ENCODE results near the gene SOX6. TPM values are rescaled to one million over a fixed set of nuclear protein-coding genes. Genes with fewer than 3 reads are reported as not detected.

SOX6 gene
- total and polyA plus RNA-seq, 2 of the 13 experiments (the other 11 are each of a cell fraction or from before 2014, with no cell fraction given) = 2.6 to 11.2 TPM

DNA sequence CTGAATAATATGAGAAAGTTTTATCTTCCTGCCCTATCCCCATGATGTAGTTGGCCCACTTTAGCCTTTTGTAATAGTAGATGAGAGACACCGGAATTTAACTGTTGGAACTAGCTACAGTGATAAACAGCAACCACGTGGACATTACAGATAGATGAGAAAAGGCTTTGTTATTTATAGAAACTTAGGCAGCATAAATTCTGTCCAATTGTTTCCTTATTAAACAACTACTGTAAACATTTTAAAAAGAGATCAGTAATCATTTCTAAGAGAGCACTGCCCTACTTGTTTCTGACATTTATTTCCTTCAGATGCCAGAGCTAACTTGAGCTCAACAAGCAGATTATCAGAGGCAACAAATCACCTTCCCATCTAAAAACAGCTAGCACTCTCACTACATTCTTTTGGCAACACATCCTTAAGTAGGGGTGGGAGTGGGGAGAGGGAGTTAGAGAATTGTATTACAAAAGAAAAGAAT is 63.1 kb downstream of the SOX6 start:
- Histone ChIP-seq H2AFZ (ENCODE audit: low read length) (no peak overlapping the region), H3K79me2 (ENCODE audit: insufficient read depth, low read length) (no peaks in the 10 kb centered on the region), H3K36me3 (replicated peaks in 1 of 2; ENCODE audit: control insufficient read depth in 1 of 2, insufficient read depth in 2 of 2, low read length in 2 of 2) (no peaks in the 10 kb centered on the region), H3K4me2 (ENCODE audit: low read depth, low read length) (no peak overlapping the region), H4K20me1 (ENCODE audit: insufficient read depth, low read length) (no peaks in the 10 kb centered on the region), H3K4me1 (ENCODE audit: insufficient read depth, low read length) (no peaks in the 10 kb centered on the region), H3K27me3 (ENCODE audit: control insufficient read depth in 1 of 2, insufficient read depth in 2 of 2, low read length in 2 of 2) (no peaks in the 10 kb centered on the region), H3K4me3 (replicated peaks in 1 of 3; ENCODE audit: insufficient read depth in 1 of 3, low read depth in 2 of 3, low read length in 3 of 3) (no peak overlapping the region), H3K9ac (ENCODE audit: insufficient read depth, low read depth, low read length) (no peak overlapping the region), H3K9me3 (ENCODE audit: low read length) (no peaks in the 10 kb centered on the region), H3K27ac (ENCODE audit: extremely low read length, insufficient read depth, low read length) (no peak overlapping the region)
- intact Hi-C loops (cut with micrococcal nuclease; ENCODE audit: unreplicated experiment) (no loop called here), in situ Hi-C loops (cut with HindIII; ENCODE audit: extremely low pct_ligation_motif_present, low pct_unique_long_range_greater_than_20kb) (no loop called here)
- ATAC-seq = no peak
- no TSS peak for BruUV-seq (replicated peaks)
- DNase-seq (ENCODE audit: low spot score) = no peak
- WGBS (ENCODE audit: low lambda C conversion rate) = 26% methylated on average over 2 of the region's 2 CpGs
- CTCF ChIA-PET (ENCODE audit: low intra/inter-chr PET ratio, low total read pairs) = no interaction called here
- POLR2A ChIA-PET = no interaction called here
- no peak for FAIRE-seq
- no peak for TF ChIP-seq ELF1 (CRISPR knock-in tag; IDR thresholded peaks at IDR 0.05)
- no peak for TF ChIP-seq ZNF746 (CRISPR knock-in tag; IDR thresholded peaks at IDR 0.05)
- no peak for TF ChIP-seq NRL (CRISPR knock-in tag; IDR thresholded peaks at IDR 0.05; ENCODE audit: borderline replicate concordance)
- no peak for TF ChIP-seq RORA (CRISPR knock-in tag; IDR thresholded peaks at IDR 0.05)
- TF ChIP-seq, protein P1, sequence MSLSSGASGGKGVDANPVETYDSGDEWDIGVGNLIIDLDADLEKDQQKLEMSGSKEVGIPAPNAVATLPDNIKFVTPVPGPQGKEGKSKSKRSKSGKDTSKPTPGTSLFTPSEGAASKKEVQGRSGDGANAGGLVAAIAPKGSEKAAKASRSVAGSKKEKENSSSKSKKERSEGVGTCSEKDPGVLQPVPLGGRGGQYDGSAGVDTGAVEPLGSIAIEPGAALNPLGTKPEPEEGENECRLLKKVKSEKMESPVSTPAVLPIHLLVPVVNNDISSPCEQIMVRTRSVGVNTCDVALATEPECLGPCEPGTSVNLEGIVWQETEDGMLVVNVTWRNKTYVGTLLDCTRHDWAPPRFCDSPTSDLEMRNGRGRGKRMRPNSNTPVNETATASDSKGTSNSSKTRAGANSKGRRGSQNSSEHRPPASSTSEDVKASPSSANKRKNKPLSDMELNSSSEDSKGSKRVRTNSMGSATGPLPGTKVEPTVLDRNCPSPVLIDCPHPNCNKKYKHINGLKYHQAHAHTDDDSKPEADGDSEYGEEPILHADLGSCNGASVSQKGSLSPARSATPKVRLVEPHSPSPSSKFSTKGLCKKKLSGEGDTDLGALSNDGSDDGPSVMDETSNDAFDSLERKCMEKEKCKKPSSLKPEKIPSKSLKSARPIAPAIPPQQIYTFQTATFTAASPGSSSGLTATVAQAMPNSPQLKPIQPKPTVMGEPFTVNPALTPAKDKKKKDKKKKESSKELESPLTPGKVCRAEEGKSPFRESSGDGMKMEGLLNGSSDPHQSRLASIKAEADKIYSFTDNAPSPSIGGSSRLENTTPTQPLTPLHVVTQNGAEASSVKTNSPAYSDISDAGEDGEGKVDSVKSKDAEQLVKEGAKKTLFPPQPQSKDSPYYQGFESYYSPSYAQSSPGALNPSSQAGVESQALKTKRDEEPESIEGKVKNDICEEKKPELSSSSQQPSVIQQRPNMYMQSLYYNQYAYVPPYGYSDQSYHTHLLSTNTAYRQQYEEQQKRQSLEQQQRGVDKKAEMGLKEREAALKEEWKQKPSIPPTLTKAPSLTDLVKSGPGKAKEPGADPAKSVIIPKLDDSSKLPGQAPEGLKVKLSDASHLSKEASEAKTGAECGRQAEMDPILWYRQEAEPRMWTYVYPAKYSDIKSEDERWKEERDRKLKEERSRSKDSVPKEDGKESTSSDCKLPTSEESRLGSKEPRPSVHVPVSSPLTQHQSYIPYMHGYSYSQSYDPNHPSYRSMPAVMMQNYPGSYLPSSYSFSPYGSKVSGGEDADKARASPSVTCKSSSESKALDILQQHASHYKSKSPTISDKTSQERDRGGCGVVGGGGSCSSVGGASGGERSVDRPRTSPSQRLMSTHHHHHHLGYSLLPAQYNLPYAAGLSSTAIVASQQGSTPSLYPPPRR (CRISPR knock-in tag; IDR thresholded peaks at IDR 0.05; ENCODE audit: borderline replicate concordance) = no peak
- no peak for TF ChIP-seq HNF4A (CRISPR knock-in tag; IDR thresholded peaks at IDR 0.05)
- no peak for TF ChIP-seq NFE2 (CRISPR knock-in tag; IDR thresholded peaks at IDR 0.05)
- no peak for TF ChIP-seq NFYB (CRISPR knock-in tag; IDR thresholded peaks at IDR 0.05)
- no peak for TF ChIP-seq ZNF205 (CRISPR knock-in tag; IDR thresholded peaks at IDR 0.05)
- TF ChIP-seq MEIS1 (CRISPR knock-in tag; IDR thresholded peaks at IDR 0.05; ENCODE audit: borderline replicate concordance) = no peak
- no peak for TF ChIP-seq HOMEZ (CRISPR knock-in tag; IDR thresholded peaks at IDR 0.05; ENCODE audit: low read depth)
- no peak for TF ChIP-seq TCF7 (IDR thresholded peaks at IDR 0.05; ENCODE audit: low read depth)
- TF ChIP-seq, protein P2, sequence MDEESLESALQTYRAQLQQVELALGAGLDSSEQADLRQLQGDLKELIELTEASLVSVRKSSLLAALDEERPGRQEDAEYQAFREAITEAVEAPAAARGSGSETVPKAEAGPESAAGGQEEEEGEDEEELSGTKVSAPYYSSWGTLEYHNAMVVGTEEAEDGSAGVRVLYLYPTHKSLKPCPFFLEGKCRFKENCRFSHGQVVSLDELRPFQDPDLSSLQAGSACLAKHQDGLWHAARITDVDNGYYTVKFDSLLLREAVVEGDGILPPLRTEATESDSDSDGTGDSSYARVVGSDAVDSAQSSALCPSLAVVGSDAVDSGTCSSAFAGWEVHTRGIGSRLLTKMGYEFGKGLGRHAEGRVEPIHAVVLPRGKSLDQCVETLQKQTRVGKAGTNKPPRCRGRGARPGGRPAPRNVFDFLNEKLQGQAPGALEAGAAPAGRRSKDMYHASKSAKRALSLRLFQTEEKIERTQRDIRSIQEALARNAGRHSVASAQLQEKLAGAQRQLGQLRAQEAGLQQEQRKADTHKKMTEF (CRISPR knock-in tag; IDR thresholded peaks at IDR 0.05) = no peak
- TF ChIP-seq ZNF12 (CRISPR knock-in tag; IDR thresholded peaks at IDR 0.05) = no peak
- TF ChIP-seq ZNF567 (CRISPR knock-in tag; IDR thresholded peaks at IDR 0.05; ENCODE audit: borderline replicate concordance) = no peak
- TF ChIP-seq ZNF7 (CRISPR knock-in tag; IDR thresholded peaks at IDR 0.05) = no peak
- TF ChIP-seq ASH2L (IDR thresholded peaks at IDR 0.05; ENCODE audit: insufficient read length, low read depth, low read length) = no peak
